Small intestine (tissue), 7 donors: ENCODE data around the gene DGKQ. TPM values are rescaled to one million over a fixed set of nuclear protein-coding genes. Genes with fewer than 3 reads are reported as not detected.
"Not testable (repeated sequence)": the region's sequence is repeated elsewhere in the genome, so short reads cannot be mapped to it uniquely, and the experiment has no call there.

Experiments used
- DNase-seq, 2 donors: peaks; one replicate each; pipeline versions ENCODE4 v3.0.0 to v3.0.0-alpha.2; 2013
- FAIRE-seq: peaks from 2 replicates; lab custom pipeline; 2012; peaks lifted over from hg19 to GRCh38; lab: Jason Lieb, UNC
- H3K27ac ChIP-seq, 3 donors: one replicate each; pipeline ENCODE4 v1.5.1; 2013; ENCODE audit warnings: low read length in 2 of 3, mild to moderate bottlenecking in 2 of 3, control low read depth in 1 of 3, inconsistent platforms in 1 of 3, low read depth in 1 of 3, moderate library complexity in 1 of 3
- H3K27me3 ChIP-seq, 3 donors: one replicate each; pipeline ENCODE4 v1.6.1; 2013; ENCODE audit warnings: low read length in 3 of 3, inconsistent platforms in 1 of 3; ENCODE audit not compliant: control insufficient read depth in 3 of 3, insufficient read depth in 3 of 3
- H3K36me3 ChIP-seq, 3 donors: one replicate each; pipeline ENCODE4 v1.6.1; 2013; ENCODE audit warnings: low read length in 3 of 3, inconsistent platforms in 1 of 3, low read depth in 1 of 3, mild to moderate bottlenecking in 1 of 3, moderate library complexity in 1 of 3; ENCODE audit not compliant: control insufficient read depth in 3 of 3, insufficient read depth in 2 of 3
- H3K4me1 ChIP-seq, 3 donors: one replicate each; pipeline ENCODE4 v1.6.1; 2013; ENCODE audit warnings: low read length in 2 of 3, inconsistent platforms in 1 of 3, low read depth in 1 of 3, mild to moderate bottlenecking in 1 of 3, moderate library complexity in 1 of 3; ENCODE audit not compliant: control insufficient read depth in 3 of 3, insufficient read depth in 2 of 3
- H3K4me3 ChIP-seq, 3 donors: one replicate each; pipeline ENCODE4 v1.5.1; 2013; ENCODE audit warnings: low read length in 3 of 3, control low read depth in 1 of 3, inconsistent platforms in 1 of 3, low read depth in 1 of 3, mild to moderate bottlenecking in 1 of 3, moderate library complexity in 1 of 3
- H3K9me3 ChIP-seq, 2 donors: one replicate each; pipeline ENCODE4 v1.6.1; 2013; ENCODE audit warnings: low read depth in 1 of 2, low read length in 1 of 2; ENCODE audit not compliant: control insufficient read depth in 2 of 2, insufficient read depth in 1 of 2
- WGBS, 3 donors: extraction: QIAGEN DNeasy Blood & Tissue Kit; methylation state at CpG; one replicate each; pipeline ENCODE4 v1.1.7; 2013; 5-methylcytosine and 5-hydroxymethylcytosine counted together
- polyA plus RNA-seq, 4 donors: library from polyadenylated mRNA; stranded (reverse) in 3 of 4; unstranded in 1 of 4; fragments of 200-250 nt in 3 of 4; fragments of 120-200 nt in 1 of 4; gene quantifications; one replicate each; pipeline versions ENCODE4 v1.2.1 to v1.2.3, GENCODE V29; 2013
- donor health status: healthy with polysubstance abuse.
- donor health status: control.
- donor health status: control.
- donor health status: Bipolar disorder and iron deficiency.
- donor health status: healthy.

Gene DGKQ
- polyA plus RNA-seq, 4 donors: 18.9 to 42.3 (median 26.8) TPM

- Histone ChIP-seq H3K27ac (no peak overlapping the region), H3K4me3 (no peak overlapping the region), H3K27me3 (no peaks in the 10 kb centered on the region), H3K36me3 (peaks cover 0 to 34% (median 0%) of the 10 kb centered on the region in 3 donors), H3K4me1 (peaks cover 2 to 21% (median 17%) of the 10 kb centered on the region in 3 donors), H3K9me3 (no peaks in the 10 kb centered on the region)
- 85 to 89% (median 85%) methylated on average over 13 to 17 of the region's 17 CpGs for WGBS, 3 donors
- DNase-seq: peak; percentile 13 to 47
- no peak for FAIRE-seq
Measured at GRCh38 chr4:926538-926937, 46.8 kb downstream of the DGKQ start.

- WGBS, 3 donors: 80 to 83% (median 82%) methylated on average over 26 of the region's 26 CpGs
- Histone ChIP-seq H3K27me3 (no peaks in the 10 kb centered on the region), H3K4me3 (no peak overlapping the region), H3K4me1 (peaks cover 2 to 19% (median 17%) of the 10 kb centered on the region in 3 donors), H3K36me3 (peaks cover 0 to 38% (median 0%) of the 10 kb centered on the region in 3 donors), H3K9me3 (no peaks in the 10 kb centered on the region), H3K27ac (no peak overlapping the region)
- DNase-seq (no peak), FAIRE-seq (no peak)
Measured at GRCh38 chr4:925771-926500, 47.4 kb downstream of the DGKQ start.

GRCh38 chr4:925171-925570 lies 48.2 kb downstream of the DGKQ start:
- Histone ChIP-seq H3K4me3 (no peak overlapping the region), H3K27ac (no peak overlapping the region), H3K36me3 (peaks cover 0 to 39% (median 0%) of the 10 kb centered on the region in 3 donors), H3K9me3 (no peaks in the 10 kb centered on the region), H3K27me3 (no peaks in the 10 kb centered on the region), H3K4me1 (peaks cover 2 to 13% (median 12%) of the 10 kb centered on the region in 3 donors)
- 86 to 89% (median 86%) methylated on average over 9 of the region's 9 CpGs for WGBS, 3 donors
- DNase-seq (no peak), FAIRE-seq (no peak)

- H3K27ac ChIP-seq: peak overlapping the region in 1 of 3 donors; percentile 11
- H3K27me3 ChIP-seq: no peaks in the 10 kb centered on the region
- peaks cover 0 to 40% (median 0%) of the 10 kb centered on the region in 3 donors for H3K36me3 ChIP-seq
- FAIRE-seq (no peak), DNase-seq (no peak)
- no peak overlapping the region for H3K4me3 ChIP-seq
- H3K9me3 ChIP-seq: no peaks in the 10 kb centered on the region
- 68 to 79% (median 75%) methylated on average over 18 of the region's 18 CpGs for WGBS, 3 donors
- peaks cover 2 to 9% (median 6%) of the 10 kb centered on the region in 3 donors for H3K4me1 ChIP-seq
Measured at GRCh38 chr4:924107-925096, 49.0 kb downstream of the DGKQ start.

GRCh38 chr4:921830-922331 lies 51.5 kb downstream of the DGKQ start:
- Histone ChIP-seq H3K27me3 (no peaks in the 10 kb centered on the region), H3K4me1 (peaks cover 0 to 7% (median 0%) of the 10 kb centered on the region in 3 donors), H3K36me3 (peaks cover 0 to 31% (median 0%) of the 10 kb centered on the region in 3 donors), H3K9me3 (no peaks in the 10 kb centered on the region), H3K27ac (no peak overlapping the region), H3K4me3 (no peak overlapping the region)
- no peak for DNase-seq
- WGBS, 3 donors: 80 to 93% (median 83%) methylated on average over 17 of the region's 17 CpGs
- FAIRE-seq: no peak

- H3K4me3 ChIP-seq, H3K4me1 ChIP-seq, H3K27ac ChIP-seq, H3K27me3 ChIP-seq, DNase-seq, H3K9me3 ChIP-seq, FAIRE-seq: not testable (repeated sequence)
- 93 to 98% (median 97%) methylated on average over 13 to 15 of the region's 15 CpGs for WGBS, 3 donors
- peaks cover 0 to 20% (median 0%) of the 10 kb centered on the region in 3 donors for H3K36me3 ChIP-seq
Measured at GRCh38 chr4:919004-919680, 54.2 kb downstream of the DGKQ start.

- not testable (repeated sequence) for H3K4me3 ChIP-seq, H3K4me1 ChIP-seq, DNase-seq, FAIRE-seq, H3K27me3 ChIP-seq, H3K27ac ChIP-seq, H3K9me3 ChIP-seq
- peaks cover 0 to 19% (median 0%) of the 10 kb centered on the region in 3 donors for H3K36me3 ChIP-seq
- WGBS, 3 donors: 87 to 93% (median 92%) methylated on average over 6 of the region's 6 CpGs
Measured at GRCh38 chr4:918591-918990, 54.8 kb downstream of the DGKQ start.
